Nephron progenitor cell (in vitro differentiated cells): ENCODE measurements around the gene ZNF462.

Source experiments
- DNase-seq: peaks from one replicate; pipeline ENCODE4 v3.0.0; 2021
- H3K27ac Mint-ChIP-seq: 2 replicates; pipeline ENCODE4 v1.8.0; 2021; ENCODE audit warnings: mild to moderate bottlenecking, moderate library complexity, mixed read lengths
- H3K27me3 Mint-ChIP-seq: 2 replicates; pipeline ENCODE4 v1.8.0; 2021; ENCODE audit warnings: mild to moderate bottlenecking, low read depth, mixed read lengths; ENCODE audit not compliant: poor library complexity
- H3K36me3 Mint-ChIP-seq: 2 replicates; pipeline ENCODE4 v1.8.0; 2021; ENCODE audit warnings: low read depth, mixed read lengths
- H3K4me1 Mint-ChIP-seq: 2 replicates; pipeline ENCODE4 v1.8.0; 2021; ENCODE audit warnings: mixed read lengths
- H3K4me3 Mint-ChIP-seq: 2 replicates; pipeline ENCODE4 v1.8.0; 2021; ENCODE audit warnings: mild to moderate bottlenecking, moderate library complexity, mixed read lengths
- H3K9me3 Mint-ChIP-seq: 2 replicates; pipeline ENCODE4 v1.8.0; 2021; ENCODE audit warnings: mild to moderate bottlenecking, moderate library complexity, mixed read lengths
- TF ChIP-seq, protein P1 (sequence below): fragments of 200-600 bp; sonication (generic); IDR thresholded peaks from 2 replicates; pipeline ENCODE4 v1.5.0; 2021; ENCODE audit warnings: antibody characterized with exemption

ZNF462 gene

DNA sequence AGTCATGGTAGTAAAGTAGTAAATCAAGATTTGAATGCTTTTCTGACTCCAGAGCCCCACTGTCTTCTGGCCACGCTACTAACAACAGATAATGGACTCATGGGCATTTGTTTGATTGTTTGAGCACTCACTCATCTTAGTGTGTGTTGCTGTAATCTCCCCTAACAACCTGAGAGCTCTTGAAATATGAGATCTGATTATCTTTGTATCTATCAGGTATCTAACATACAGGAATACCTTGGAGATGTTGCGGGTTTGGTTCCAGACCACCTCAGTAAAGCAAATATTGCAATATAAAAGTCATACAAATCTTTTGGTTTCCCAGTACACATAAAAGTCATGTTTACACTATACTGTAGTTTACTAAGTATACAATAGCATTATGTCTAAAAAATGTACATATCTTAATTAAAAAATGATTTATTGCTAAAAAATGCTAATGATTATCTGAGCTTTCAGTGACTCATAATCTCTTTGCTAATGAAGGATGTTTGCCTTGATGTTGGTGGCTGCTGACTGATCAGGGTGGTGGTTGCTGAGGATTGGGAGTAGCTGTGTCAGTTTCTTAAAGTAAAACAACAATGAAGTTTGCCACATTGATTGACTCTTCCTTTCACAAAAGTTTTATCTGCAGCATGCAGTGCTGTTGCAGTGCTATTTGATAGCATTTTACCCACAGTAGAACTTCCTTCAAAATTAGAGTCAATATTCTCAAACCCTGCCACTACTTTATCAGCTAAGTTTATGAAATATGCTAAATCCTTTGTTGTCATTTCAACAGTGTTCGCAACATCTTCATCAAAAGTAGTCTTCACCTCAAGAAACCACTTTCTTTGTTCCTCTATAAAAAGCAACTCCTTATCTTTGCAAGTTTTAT lies 92.2 kb downstream of the ZNF462 start:
- TF ChIP-seq, protein P1, sequence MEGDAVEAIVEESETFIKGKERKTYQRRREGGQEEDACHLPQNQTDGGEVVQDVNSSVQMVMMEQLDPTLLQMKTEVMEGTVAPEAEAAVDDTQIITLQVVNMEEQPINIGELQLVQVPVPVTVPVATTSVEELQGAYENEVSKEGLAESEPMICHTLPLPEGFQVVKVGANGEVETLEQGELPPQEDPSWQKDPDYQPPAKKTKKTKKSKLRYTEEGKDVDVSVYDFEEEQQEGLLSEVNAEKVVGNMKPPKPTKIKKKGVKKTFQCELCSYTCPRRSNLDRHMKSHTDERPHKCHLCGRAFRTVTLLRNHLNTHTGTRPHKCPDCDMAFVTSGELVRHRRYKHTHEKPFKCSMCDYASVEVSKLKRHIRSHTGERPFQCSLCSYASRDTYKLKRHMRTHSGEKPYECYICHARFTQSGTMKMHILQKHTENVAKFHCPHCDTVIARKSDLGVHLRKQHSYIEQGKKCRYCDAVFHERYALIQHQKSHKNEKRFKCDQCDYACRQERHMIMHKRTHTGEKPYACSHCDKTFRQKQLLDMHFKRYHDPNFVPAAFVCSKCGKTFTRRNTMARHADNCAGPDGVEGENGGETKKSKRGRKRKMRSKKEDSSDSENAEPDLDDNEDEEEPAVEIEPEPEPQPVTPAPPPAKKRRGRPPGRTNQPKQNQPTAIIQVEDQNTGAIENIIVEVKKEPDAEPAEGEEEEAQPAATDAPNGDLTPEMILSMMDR, result no peak
- Mint-ChIP-seq H3K27me3 (no peaks in the 10 kb centered on the region), H3K4me3 (no peak overlapping the region), H3K36me3 (peaks cover 89% of the 10 kb centered on the region), H3K27ac (no peak overlapping the region), H3K9me3 (no peaks in the 10 kb centered on the region), H3K4me1 (peaks cover 4% of the 10 kb centered on the region)
- no peak for DNase-seq

DNA sequence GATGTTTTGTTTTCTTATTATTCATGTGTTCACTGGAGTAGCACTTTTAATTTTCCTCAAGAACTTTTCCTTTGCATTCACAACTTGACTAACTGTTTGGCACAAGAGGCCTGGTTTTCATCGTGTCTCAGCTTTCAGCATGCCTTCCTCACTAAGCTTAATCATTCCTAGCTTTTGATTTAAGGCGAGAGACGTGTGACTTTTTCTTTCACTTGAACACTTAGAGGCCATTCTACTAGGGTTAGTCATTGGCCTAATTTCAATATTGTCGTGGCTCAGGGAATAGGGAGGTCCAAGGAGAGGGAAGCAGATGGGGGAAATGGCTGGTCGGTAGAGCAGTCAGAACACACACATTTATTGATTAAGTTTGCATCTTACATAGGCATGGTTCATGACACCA lies 94.0 kb downstream of the ZNF462 start:
- Mint-ChIP-seq H3K27me3 (no peaks in the 10 kb centered on the region), H3K27ac (no peak overlapping the region), H3K4me1 (peaks cover 4% of the 10 kb centered on the region), H3K9me3 (no peaks in the 10 kb centered on the region), H3K4me3 (no peak overlapping the region), H3K36me3 (peaks cover 93% of the 10 kb centered on the region)
- DNase-seq, result no peak
- TF ChIP-seq, protein P1, result no peak

DNA sequence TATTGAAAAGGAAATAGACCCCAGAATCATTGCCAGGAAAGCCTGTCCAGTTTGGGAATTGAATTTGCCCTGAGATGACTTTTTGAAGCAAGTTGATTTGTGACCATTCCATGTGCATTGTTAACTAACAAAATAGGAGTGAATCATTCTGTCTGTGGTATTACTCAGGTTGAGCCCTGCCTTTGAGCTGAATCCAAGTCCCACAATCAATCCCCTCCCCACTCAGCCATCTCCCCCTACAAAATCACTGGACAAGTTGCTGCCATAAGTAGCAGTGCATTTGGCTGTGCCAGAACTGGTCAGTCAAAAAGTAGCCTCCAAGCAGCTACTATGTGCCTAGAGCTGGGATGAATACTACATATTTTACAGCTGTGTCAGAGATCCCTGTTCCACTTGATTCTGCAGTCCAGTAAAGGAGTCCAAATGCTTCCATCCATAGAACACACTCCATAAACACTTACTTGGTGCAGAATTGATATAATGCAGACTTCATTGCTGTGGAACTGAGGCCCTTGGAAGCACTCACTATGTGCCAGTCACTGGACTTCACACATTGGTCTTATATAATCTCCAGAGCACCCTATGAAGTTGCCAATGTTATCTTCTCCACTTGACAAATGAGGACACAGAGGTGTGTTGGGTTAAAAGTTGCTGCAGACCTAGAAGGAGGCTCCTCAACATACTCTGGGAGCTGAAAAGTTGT lies 96.1 kb downstream of the ZNF462 start:
- Mint-ChIP-seq H3K27me3 (no peaks in the 10 kb centered on the region), H3K9me3 (no peaks in the 10 kb centered on the region), H3K4me1 (no peaks in the 10 kb centered on the region), H3K27ac (no peak overlapping the region), H3K4me3 (no peak overlapping the region), H3K36me3 (peaks cover 95% of the 10 kb centered on the region)
- no peak for DNase-seq
- TF ChIP-seq, protein P1, result no peak

DNA sequence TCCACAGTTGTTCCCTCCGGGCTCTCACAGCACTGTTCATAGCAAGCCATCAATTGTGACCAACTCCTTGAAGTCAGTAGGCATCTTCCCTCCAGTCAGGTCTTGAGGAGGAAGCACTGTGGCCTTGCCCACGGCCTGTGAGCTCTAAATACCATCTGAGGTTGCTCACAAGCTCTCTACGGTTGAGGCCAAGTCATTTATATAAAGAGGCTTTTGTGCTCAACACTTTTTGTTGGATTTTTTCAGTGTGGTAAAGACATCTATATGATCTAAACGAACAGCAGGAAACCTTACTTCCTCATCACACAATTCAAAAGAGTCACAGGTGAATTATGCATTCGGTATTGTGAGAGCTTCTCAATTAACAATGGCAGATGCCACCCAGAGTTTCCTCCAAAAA lies 97.3 kb downstream of the ZNF462 start:
- H3K36me3 Mint-ChIP-seq, result peaks cover 94% of the 10 kb centered on the region
- H3K4me3 Mint-ChIP-seq, result no peak overlapping the region
- TF ChIP-seq, protein P1, result no peak
- H3K9me3 Mint-ChIP-seq, result no peaks in the 10 kb centered on the region
- H3K4me1 Mint-ChIP-seq, result no peaks in the 10 kb centered on the region
- no peak overlapping the region for H3K27ac Mint-ChIP-seq
- DNase-seq, result no peak
- H3K27me3 Mint-ChIP-seq, result no peaks in the 10 kb centered on the region

DNA sequence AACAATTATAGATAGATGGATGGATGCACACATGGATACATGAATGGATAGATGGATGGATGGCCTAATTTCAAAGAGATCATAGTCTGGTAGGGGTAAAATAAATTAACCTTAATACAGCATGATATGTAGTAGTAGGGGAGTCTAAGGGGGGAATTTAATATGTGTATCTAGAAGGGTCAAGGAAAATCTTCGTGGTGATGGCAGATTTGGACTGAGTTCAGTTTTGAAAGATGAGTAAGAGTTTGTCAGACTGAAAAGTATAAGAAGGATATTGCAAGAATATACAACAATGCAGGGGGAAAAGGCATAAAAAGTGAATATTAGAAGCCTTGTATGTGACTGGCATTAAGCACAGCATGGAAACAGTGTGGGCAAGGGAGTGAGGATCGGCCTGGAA lies 98.7 kb downstream of the ZNF462 start:
- Mint-ChIP-seq H3K27me3 (no peaks in the 10 kb centered on the region), H3K4me3 (no peak overlapping the region), H3K9me3 (no peaks in the 10 kb centered on the region), H3K27ac (peak overlapping the region; percentile 86), H3K36me3 (peaks cover 93% of the 10 kb centered on the region), H3K4me1 (no peaks in the 10 kb centered on the region)
- TF ChIP-seq, protein P1, result no peak
- DNase-seq, result no peak
